HFFc6 (cell line): Measurements from ENCODE around the gene COL11A1. TPM values are rescaled to one million over a fixed set of nuclear protein-coding genes. Genes with fewer than 3 reads are reported as not detected.

Experiments used
- DNase-seq: peaks from one replicate; pipeline ENCODE4 v3.0.0-alpha.2; 2018
- H3K27ac Mint-ChIP-seq: 2 replicates; pipeline ENCODE4 v1.8.0; 2020; ENCODE audit warnings: mild to moderate bottlenecking, mixed read lengths
- H3K27me3 Mint-ChIP-seq: 2 replicates; pipeline ENCODE4 v1.8.0; 2021; ENCODE audit warnings: mild to moderate bottlenecking, moderate library complexity, mixed read lengths; ENCODE audit not compliant: insufficient read depth
- H3K36me3 Mint-ChIP-seq: 2 replicates; pipeline ENCODE4 v1.8.0; 2021; ENCODE audit warnings: low read depth, mixed read lengths
- H3K4me1 Mint-ChIP-seq: 2 replicates; pipeline ENCODE4 v1.8.0; 2020; ENCODE audit warnings: low read depth, mixed read lengths
- H3K4me3 Mint-ChIP-seq: 2 replicates; pipeline ENCODE4 v1.8.0; 2020; ENCODE audit warnings: mild to moderate bottlenecking, moderate library complexity, mixed read lengths
- H3K9me3 Mint-ChIP-seq: 2 replicates; pipeline ENCODE4 v1.8.0; 2020; ENCODE audit warnings: mild to moderate bottlenecking, mixed read lengths
- CTCF ChIP-seq: fragments of 200-600 bp; sonication (generic); IDR thresholded peaks from 2 replicates; pipeline ENCODE4 v1.5.0; 2021; ENCODE audit warnings: antibody characterized with exemption, mild to moderate bottlenecking
- total RNA-seq, 6 experiments: library from RNA; stranded (reverse); fragmentation: NEBNext Ultra II Directional; extraction: Animal tissue kit (Norgen Biotek cat#: 25700); gene quantifications; 2 replicates in 1 of 6; 3 replicates in 5 of 6; pipeline ENCODE4 v1.2.3, GENCODE V29; 2021

COL11A1 gene
- total RNA-seq, 6 experiments from 2014 or later: 145 to 364 (median 152) TPM

GRCh38 chr1:103087256-103087655 is 21.1 kb downstream of the COL11A1 start:
- Mint-ChIP-seq H3K4me3 (no peak overlapping the region), H3K27ac (0 out of 2 replicates have a peak overlapping the region, but pooled peaks have one; percentile 27), H3K9me3 (no peaks in the 10 kb centered on the region), H3K36me3 (peaks cover 33% of the 10 kb centered on the region), H3K27me3 (no peaks in the 10 kb centered on the region; the same call in 1 of the 2 replicates), H3K4me1 (peaks cover 67% of the 10 kb centered on the region)
- TF ChIP-seq CTCF: no peak
- DNase-seq: no peak

- Mint-ChIP-seq H3K4me1 (peaks cover 58% of the 10 kb centered on the region), H3K9me3 (no peaks in the 10 kb centered on the region), H3K4me3 (peak overlapping the region; percentile 14; the same call in 1 of the 2 replicates), H3K27ac (peak overlapping the region; percentile 12; the same call in 1 of the 2 replicates), H3K27me3 (no peaks in the 10 kb centered on the region; the same call in 1 of the 2 replicates), H3K36me3 (peaks cover 40% of the 10 kb centered on the region)
- no peak for DNase-seq
- no peak for TF ChIP-seq CTCF
These were observed 24.1 kb downstream of the COL11A1 start for GRCh38 chr1:103084181-103084580.

GRCh38 chr1:103075316-103076000 is 32.9 kb downstream of the COL11A1 start:
- Mint-ChIP-seq H3K27ac (no peak overlapping the region), H3K9me3 (no peaks in the 10 kb centered on the region), H3K4me3 (no peak overlapping the region), H3K27me3 (peaks cover 5% of the 10 kb centered on the region), H3K4me1 (peaks cover 6% of the 10 kb centered on the region; the same call in 1 of the 2 replicates), H3K36me3 (peaks cover 24% of the 10 kb centered on the region)
- DNase-seq: no peak
- TF ChIP-seq CTCF: no peak

GRCh38 chr1:103074224-103074623 is 34.1 kb downstream of the COL11A1 start:
- H3K27me3 Mint-ChIP-seq: peaks cover 5% of the 10 kb centered on the region
- H3K4me1 Mint-ChIP-seq: peaks cover 13% of the 10 kb centered on the region; the same call in 1 of the 2 replicates
- no peak for DNase-seq
- peaks cover 23% of the 10 kb centered on the region for H3K36me3 Mint-ChIP-seq
- TF ChIP-seq CTCF: no peak
- H3K4me3 Mint-ChIP-seq: no peak overlapping the region
- H3K27ac Mint-ChIP-seq: no peak overlapping the region
- H3K9me3 Mint-ChIP-seq: no peaks in the 10 kb centered on the region

GRCh38 chr1:103069201-103069600 is 39.1 kb downstream of the COL11A1 start:
- no peaks in the 10 kb centered on the region for H3K27me3 Mint-ChIP-seq
- H3K27ac Mint-ChIP-seq: no peak overlapping the region
- no peak overlapping the region for H3K4me3 Mint-ChIP-seq
- peaks cover 7% of the 10 kb centered on the region; the same call in 1 of the 2 replicates for H3K4me1 Mint-ChIP-seq
- H3K36me3 Mint-ChIP-seq: peaks cover 11% of the 10 kb centered on the region
- no peak for TF ChIP-seq CTCF
- no peaks in the 10 kb centered on the region for H3K9me3 Mint-ChIP-seq
- DNase-seq: no peak
